ENCODE data around the gene ZNF763. TPM values are rescaled to one million over a fixed set of nuclear protein-coding genes. Genes with fewer than 3 reads are reported as not detected.

Gene ZNF763
- total RNA-seq, 4 donors from 2014 or later, result 1.2 to 2.6 (median 2.1) TPM

- Histone ChIP-seq H3K36me3 (peaks cover 3 to 35% (median 5%) of the 10 kb centered on the region in 3 donors), H3K9me3 (peaks cover 14 to 92% (median 71%) of the 10 kb centered on the region in 3 donors)
- WGBS, 2 donors, result 88 to 89% methylated on average over 9 of the region's 9 CpGs
Observed at GRCh38 chr19:11978492-11979100, 13.8 kb downstream of the ZNF763 start.

GRCh38 chr19:11979527-11979926 lies 14.7 kb downstream of the ZNF763 start:
- Histone ChIP-seq H3K36me3 (peaks cover 3 to 35% (median 5%) of the 10 kb centered on the region in 3 donors), H3K27me3 (no peaks in the 10 kb centered on the region), H3K4me1 (no peaks in the 10 kb centered on the region), H3K27ac (no peak overlapping the region), H3K9me3 (peaks cover 14 to 87% (median 71%) of the 10 kb centered on the region in 3 donors), H3K4me3 (no peak overlapping the region)
- TF ChIP-seq POLR2A (IDR thresholded peaks at IDR 0.05), result no peak
- TF ChIP-seq, protein P1, sequence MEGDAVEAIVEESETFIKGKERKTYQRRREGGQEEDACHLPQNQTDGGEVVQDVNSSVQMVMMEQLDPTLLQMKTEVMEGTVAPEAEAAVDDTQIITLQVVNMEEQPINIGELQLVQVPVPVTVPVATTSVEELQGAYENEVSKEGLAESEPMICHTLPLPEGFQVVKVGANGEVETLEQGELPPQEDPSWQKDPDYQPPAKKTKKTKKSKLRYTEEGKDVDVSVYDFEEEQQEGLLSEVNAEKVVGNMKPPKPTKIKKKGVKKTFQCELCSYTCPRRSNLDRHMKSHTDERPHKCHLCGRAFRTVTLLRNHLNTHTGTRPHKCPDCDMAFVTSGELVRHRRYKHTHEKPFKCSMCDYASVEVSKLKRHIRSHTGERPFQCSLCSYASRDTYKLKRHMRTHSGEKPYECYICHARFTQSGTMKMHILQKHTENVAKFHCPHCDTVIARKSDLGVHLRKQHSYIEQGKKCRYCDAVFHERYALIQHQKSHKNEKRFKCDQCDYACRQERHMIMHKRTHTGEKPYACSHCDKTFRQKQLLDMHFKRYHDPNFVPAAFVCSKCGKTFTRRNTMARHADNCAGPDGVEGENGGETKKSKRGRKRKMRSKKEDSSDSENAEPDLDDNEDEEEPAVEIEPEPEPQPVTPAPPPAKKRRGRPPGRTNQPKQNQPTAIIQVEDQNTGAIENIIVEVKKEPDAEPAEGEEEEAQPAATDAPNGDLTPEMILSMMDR (IDR thresholded peaks at IDR 0.05), result no peak
- DNase-seq, result no peak
- intact Hi-C loops (cut with DNase I), result no loop called here
- 72 to 77% methylated on average over 4 of the region's 4 CpGs for WGBS, 2 donors

More at GRCh38 chr19:11978492-11979100, 13.8 kb downstream of the ZNF763 start:
- no peak overlapping the region for H3K27ac ChIP-seq
- H3K4me1 ChIP-seq, result no peaks in the 10 kb centered on the region
- no peak for TF ChIP-seq POLR2A (IDR thresholded peaks at IDR 0.05)
- TF ChIP-seq, protein P1 (IDR thresholded peaks at IDR 0.05), result no peak
- intact Hi-C loops (cut with DNase I), result no loop called here
- H3K27me3 ChIP-seq, result no peaks in the 10 kb centered on the region
- H3K4me3 ChIP-seq, result no peak overlapping the region
- DNase-seq, result no peak

GRCh38 chr19:11982526-11982925 lies 17.7 kb downstream of the ZNF763 start:
- peaks cover 7 to 57% (median 51%) of the 10 kb centered on the region in 3 donors for H3K9me3 ChIP-seq
- peaks cover 0 to 23% (median 5%) of the 10 kb centered on the region in 3 donors for H3K36me3 ChIP-seq

DNA sequence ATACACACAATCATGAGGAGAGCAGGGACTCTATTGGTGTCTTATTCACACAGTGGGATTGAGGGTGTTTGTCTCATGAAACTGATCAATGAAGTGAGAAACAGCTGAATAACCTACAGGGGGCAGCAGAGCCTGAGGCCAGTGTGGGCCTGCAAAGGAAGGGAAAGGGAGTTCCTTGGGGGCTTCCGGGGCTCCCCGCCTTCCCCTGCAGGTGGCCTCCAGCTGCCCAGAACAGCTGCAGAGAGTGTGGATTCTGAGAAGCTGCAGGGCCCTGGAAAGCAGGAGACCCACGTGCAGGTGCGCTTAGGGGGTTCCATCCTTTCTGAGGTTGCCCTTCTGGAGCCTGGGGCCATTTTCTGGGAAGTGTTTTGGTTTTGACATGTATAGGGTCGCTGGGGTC lies 20.1 kb downstream of the ZNF763 start:
- DNase-seq, result no peak
- no peaks in the 10 kb centered on the region for H3K27me3 ChIP-seq
- no peak overlapping the region for H3K27ac ChIP-seq
- intact Hi-C loops (cut with DNase I), result loop anchor here (5.0 kb wide), 1 partner anchor 63 kb away; no protein-coding TSS in a partner anchor
- TF ChIP-seq, protein P1 (IDR thresholded peaks at IDR 0.05), result no peak
- TF ChIP-seq POLR2A (IDR thresholded peaks at IDR 0.05), result no peak
- H3K9me3 ChIP-seq, result peaks cover 0 to 33% (median 27%) of the 10 kb centered on the region in 3 donors
- 22 to 36% methylated on average over 4 to 5 of the region's 5 CpGs for WGBS, 2 donors
- H3K4me3 ChIP-seq, result no peak overlapping the region
- H3K36me3 ChIP-seq, result no peaks in the 10 kb centered on the region
- peaks cover 0 to 26% (median 0%) of the 10 kb centered on the region in 3 donors for H3K4me1 ChIP-seq

More at GRCh38 chr19:11982526-11982925, 17.7 kb downstream of the ZNF763 start:
- DNase-seq, result no peak
- no peak for TF ChIP-seq POLR2A (IDR thresholded peaks at IDR 0.05)
- TF ChIP-seq, protein P1 (IDR thresholded peaks at IDR 0.05), result no peak
- H3K27ac ChIP-seq, result no peak overlapping the region
- H3K4me1 ChIP-seq, result peaks cover 0 to 7% (median 0%) of the 10 kb centered on the region in 3 donors
- H3K4me3 ChIP-seq, result no peak overlapping the region
- WGBS, 2 donors, result 73 to 83% methylated on average over 4 of the region's 4 CpGs
- intact Hi-C loops (cut with DNase I), result no loop called here
- H3K27me3 ChIP-seq, result no peaks in the 10 kb centered on the region

- no peak overlapping the region for H3K4me3 ChIP-seq
Observed at GRCh38 chr19:11986754-11987153, 21.9 kb downstream of the ZNF763 start.

More at GRCh38 chr19:11986754-11987153, 21.9 kb downstream of the ZNF763 start:
- Histone ChIP-seq H3K27me3 (no peaks in the 10 kb centered on the region), H3K9me3 (peaks cover 0 to 15% (median 10%) of the 10 kb centered on the region in 3 donors), H3K36me3 (no peaks in the 10 kb centered on the region), H3K27ac (no peak overlapping the region), H3K4me1 (peaks cover 0 to 26% (median 0%) of the 10 kb centered on the region in 3 donors)
- intact Hi-C loops (cut with DNase I), result loop anchor here (5.0 kb wide), 1 partner anchor 64 kb away; no protein-coding TSS in a partner anchor
- TF ChIP-seq, protein P1 (IDR thresholded peaks at IDR 0.05), result no peak
- no peak for TF ChIP-seq POLR2A (IDR thresholded peaks at IDR 0.05)
- DNase-seq, result no peak
- 85 to 90% methylated on average over 16 of the region's 17 CpGs for WGBS, 2 donors
